HepG2 (cell line): Measurements from ENCODE around the gene PTRHD1. TPM values are rescaled to one million over a fixed set of nuclear protein-coding genes. Genes with fewer than 3 reads are reported as not detected.

ENCODE experiments used
- CC2D1A ChIP-seq: sonication (generic); formaldehyde crosslinking; IDR thresholded peaks from 2 replicates; pipeline ENCODE4 v1.8.1; 2023; ENCODE audit warnings: mild to moderate bottlenecking, missing genetic modification reagents
- FOXK1 ChIP-seq: sonication (generic); formaldehyde crosslinking; IDR thresholded peaks from 2 replicates; pipeline ENCODE4 v1.4.0; 2020; ENCODE audit warnings: low read depth, missing genetic modification reagents, borderline replicate concordance
- MBNL3 ChIP-seq: fragments of 250-450 bp; sonication (Bioruptor Pico); conservative IDR thresholded peaks from 2 replicates; pipeline ENCODE4 v1.8.0; 2022; ENCODE audit warnings: mild to moderate bottlenecking, inconsistent platforms
- ONECUT2 ChIP-seq: sonication (generic); formaldehyde crosslinking; IDR thresholded peaks from 2 replicates; pipeline ENCODE4 v1.4.0; 2020; ENCODE audit warnings: missing genetic modification reagents
- RXRA ChIP-seq: sonication (generic); formaldehyde crosslinking; IDR thresholded peaks from 2 replicates; pipeline ENCODE4 v1.5.1; 2020; ENCODE audit warnings: missing genetic modification reagents
- TEAD3 ChIP-seq: optimal IDR thresholded peaks from 2 replicates; pipeline ENCODE3; 2016; ENCODE audit warnings: borderline replicate concordance
- TGIF2 ChIP-seq: IDR thresholded peaks from 2 replicates; pipeline ENCODE4 v1.6.1; 2016; ENCODE audit warnings: control low read depth, missing compliant biosample characterization
- XRCC5 ChIP-seq: fragments of 200-400 bp; formaldehyde crosslinking; optimal IDR thresholded peaks from 2 replicates; pipeline ENCODE3; 2017; ENCODE audit warnings: mild to moderate bottlenecking, low read length
- ZNF124 ChIP-seq: sonication (generic); formaldehyde crosslinking; IDR thresholded peaks from 2 replicates; pipeline ENCODE4 v1.4.0; 2020; ENCODE audit warnings: missing genetic modification reagents
- ZNF780A ChIP-seq: sonication (generic); formaldehyde crosslinking; IDR thresholded peaks from 2 replicates; pipeline ENCODE4 v1.8.0; 2022; ENCODE audit warnings: mild to moderate bottlenecking, missing genetic modification reagents, moderate library complexity
- ZSCAN12 ChIP-seq: sonication (generic); formaldehyde crosslinking; IDR thresholded peaks from 2 replicates; pipeline ENCODE4 v1.9.0; 2021; ENCODE audit warnings: mild to moderate bottlenecking, missing genetic modification reagents
- polyA plus RNA-seq, 8 experiments: library from polyadenylated mRNA; depleted of rRNA in 3 of 8; stranded (reverse) in 7 of 8; unstranded in 1 of 8; fragments of >200 nt; fragmentation: Illumina TruSeq in 4 of 8; extraction: Trizol in 4 of 8; gene quantifications; 2 replicates each; pipeline versions ENCODE4 v1.2.1 to v1.2.3, GENCODE V29; 2011 to 2016; ENCODE audit warnings: low read depth in 4 of 8, missing spikeins in 1 of 8, mixed read lengths in 1 of 8; ENCODE audit not compliant: insufficient read depth in 1 of 8
- total RNA-seq, 5 experiments: library from RNA; depleted of rRNA; stranded (reverse); fragments of >200 nt; fragmentation: Illumina TruSeq; extraction: Trizol; gene quantifications; 2 replicates each; pipeline ENCODE4 v1.2.3, GENCODE V29; 2016; ENCODE audit warnings: low read depth in 1 of 5
- TF ChIP-seq, protein P1 (sequence below): sonication (generic); formaldehyde crosslinking; IDR thresholded peaks from 2 replicates; pipeline ENCODE4 v1.8.0; 2022; ENCODE audit warnings: mild to moderate bottlenecking, missing genetic modification reagents; ENCODE audit not compliant: insufficient replicate concordance
- TF ChIP-seq, protein P2 (sequence below): sonication (generic); formaldehyde crosslinking; IDR thresholded peaks from 2 replicates; pipeline ENCODE4 v1.4.0; 2020; ENCODE audit warnings: missing genetic modification reagents
- TF ChIP-seq, protein P3 (sequence below): sonication (generic); formaldehyde crosslinking; IDR thresholded peaks from 2 replicates; pipeline ENCODE4 v1.9.0; 2021; ENCODE audit warnings: mild to moderate bottlenecking, missing genetic modification reagents
- TF ChIP-seq, protein P4 (sequence below): sonication (generic); formaldehyde crosslinking; IDR thresholded peaks from 2 replicates; pipeline ENCODE4 v1.5.1; 2020; ENCODE audit warnings: mild to moderate bottlenecking, missing genetic modification reagents, borderline replicate concordance

PTRHD1 gene
- total and polyA plus RNA-seq, 2 of the 13 experiments (the other 11 are each of a cell fraction or from before 2014, with no cell fraction given) = 72.6 to 90.8 TPM

DNA sequence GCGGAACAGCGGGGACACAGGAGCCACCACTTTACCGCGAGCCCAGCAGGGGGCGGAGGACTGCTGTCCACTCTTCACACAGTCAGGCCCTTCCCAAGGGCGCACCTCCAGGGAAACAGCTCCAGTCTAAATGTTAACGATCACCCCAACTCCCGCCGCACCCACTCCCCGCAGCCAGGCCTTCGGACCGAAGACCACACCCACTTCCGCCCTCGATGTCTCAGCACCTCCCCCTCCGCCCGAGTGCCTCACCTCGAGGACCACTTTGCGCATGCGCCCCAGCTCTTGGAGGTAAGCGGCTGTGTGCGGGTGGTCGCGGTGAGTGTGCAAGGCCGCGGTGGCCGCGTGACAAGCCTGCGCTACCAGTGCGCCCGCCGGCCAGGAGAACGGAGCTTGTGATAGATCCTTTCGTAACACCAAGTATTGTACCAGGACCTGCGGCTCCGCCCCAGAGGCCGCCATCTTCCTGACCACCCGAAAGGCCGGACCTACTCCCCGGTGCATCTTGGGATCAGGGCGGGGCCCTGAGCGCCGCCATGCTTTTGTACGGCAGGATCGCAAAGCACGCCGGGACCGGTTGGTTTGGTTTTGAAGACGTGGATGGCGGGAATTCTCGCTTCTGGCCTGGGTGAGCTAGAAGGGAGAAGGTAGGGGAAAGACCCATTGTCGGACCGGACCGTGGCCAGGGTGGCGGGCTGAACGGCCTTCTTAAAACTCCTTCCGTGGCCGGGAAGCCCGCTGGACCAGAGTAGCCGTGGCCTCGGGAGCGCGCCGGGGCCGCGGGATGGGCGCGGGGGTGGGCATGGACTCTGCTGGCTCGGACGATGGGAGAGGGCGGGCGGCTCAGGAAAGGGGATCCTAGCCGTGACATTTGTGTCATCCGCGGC lies at the start of gene PTRHD1, which contains the start of gene CENPO (continued):
- TF ChIP-seq ZNF780A (peak; percentile 73), XRCC5 (peak; percentile 95), TGIF2 (CRISPR knock-in tag) (peak; percentile 93), ZSCAN12 (no peak), ZNF124 (peak; percentile 57), TEAD3 (CRISPR knock-in tag) (peak; percentile 74), CC2D1A (no peak), FOXK1 (CRISPR knock-in tag) (peak; percentile 68), MBNL3 (CRISPR knock-in tag) (no peak), RXRA (CRISPR knock-in tag) (peak; percentile 84), ONECUT2 (CRISPR knock-in tag) (no peak; the same call in 1 of the 2 replicates)
- TF ChIP-seq, protein P1, sequence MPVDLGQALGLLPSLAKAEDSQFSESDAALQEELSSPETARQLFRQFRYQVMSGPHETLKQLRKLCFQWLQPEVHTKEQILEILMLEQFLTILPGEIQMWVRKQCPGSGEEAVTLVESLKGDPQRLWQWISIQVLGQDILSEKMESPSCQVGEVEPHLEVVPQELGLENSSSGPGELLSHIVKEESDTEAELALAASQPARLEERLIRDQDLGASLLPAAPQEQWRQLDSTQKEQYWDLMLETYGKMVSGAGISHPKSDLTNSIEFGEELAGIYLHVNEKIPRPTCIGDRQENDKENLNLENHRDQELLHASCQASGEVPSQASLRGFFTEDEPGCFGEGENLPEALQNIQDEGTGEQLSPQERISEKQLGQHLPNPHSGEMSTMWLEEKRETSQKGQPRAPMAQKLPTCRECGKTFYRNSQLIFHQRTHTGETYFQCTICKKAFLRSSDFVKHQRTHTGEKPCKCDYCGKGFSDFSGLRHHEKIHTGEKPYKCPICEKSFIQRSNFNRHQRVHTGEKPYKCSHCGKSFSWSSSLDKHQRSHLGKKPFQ = peak; percentile 80
- TF ChIP-seq, protein P2, sequence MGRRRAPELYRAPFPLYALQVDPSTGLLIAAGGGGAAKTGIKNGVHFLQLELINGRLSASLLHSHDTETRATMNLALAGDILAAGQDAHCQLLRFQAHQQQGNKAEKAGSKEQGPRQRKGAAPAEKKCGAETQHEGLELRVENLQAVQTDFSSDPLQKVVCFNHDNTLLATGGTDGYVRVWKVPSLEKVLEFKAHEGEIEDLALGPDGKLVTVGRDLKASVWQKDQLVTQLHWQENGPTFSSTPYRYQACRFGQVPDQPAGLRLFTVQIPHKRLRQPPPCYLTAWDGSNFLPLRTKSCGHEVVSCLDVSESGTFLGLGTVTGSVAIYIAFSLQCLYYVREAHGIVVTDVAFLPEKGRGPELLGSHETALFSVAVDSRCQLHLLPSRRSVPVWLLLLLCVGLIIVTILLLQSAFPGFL (CRISPR knock-in tag) = no peak
- TF ChIP-seq, protein P3, sequence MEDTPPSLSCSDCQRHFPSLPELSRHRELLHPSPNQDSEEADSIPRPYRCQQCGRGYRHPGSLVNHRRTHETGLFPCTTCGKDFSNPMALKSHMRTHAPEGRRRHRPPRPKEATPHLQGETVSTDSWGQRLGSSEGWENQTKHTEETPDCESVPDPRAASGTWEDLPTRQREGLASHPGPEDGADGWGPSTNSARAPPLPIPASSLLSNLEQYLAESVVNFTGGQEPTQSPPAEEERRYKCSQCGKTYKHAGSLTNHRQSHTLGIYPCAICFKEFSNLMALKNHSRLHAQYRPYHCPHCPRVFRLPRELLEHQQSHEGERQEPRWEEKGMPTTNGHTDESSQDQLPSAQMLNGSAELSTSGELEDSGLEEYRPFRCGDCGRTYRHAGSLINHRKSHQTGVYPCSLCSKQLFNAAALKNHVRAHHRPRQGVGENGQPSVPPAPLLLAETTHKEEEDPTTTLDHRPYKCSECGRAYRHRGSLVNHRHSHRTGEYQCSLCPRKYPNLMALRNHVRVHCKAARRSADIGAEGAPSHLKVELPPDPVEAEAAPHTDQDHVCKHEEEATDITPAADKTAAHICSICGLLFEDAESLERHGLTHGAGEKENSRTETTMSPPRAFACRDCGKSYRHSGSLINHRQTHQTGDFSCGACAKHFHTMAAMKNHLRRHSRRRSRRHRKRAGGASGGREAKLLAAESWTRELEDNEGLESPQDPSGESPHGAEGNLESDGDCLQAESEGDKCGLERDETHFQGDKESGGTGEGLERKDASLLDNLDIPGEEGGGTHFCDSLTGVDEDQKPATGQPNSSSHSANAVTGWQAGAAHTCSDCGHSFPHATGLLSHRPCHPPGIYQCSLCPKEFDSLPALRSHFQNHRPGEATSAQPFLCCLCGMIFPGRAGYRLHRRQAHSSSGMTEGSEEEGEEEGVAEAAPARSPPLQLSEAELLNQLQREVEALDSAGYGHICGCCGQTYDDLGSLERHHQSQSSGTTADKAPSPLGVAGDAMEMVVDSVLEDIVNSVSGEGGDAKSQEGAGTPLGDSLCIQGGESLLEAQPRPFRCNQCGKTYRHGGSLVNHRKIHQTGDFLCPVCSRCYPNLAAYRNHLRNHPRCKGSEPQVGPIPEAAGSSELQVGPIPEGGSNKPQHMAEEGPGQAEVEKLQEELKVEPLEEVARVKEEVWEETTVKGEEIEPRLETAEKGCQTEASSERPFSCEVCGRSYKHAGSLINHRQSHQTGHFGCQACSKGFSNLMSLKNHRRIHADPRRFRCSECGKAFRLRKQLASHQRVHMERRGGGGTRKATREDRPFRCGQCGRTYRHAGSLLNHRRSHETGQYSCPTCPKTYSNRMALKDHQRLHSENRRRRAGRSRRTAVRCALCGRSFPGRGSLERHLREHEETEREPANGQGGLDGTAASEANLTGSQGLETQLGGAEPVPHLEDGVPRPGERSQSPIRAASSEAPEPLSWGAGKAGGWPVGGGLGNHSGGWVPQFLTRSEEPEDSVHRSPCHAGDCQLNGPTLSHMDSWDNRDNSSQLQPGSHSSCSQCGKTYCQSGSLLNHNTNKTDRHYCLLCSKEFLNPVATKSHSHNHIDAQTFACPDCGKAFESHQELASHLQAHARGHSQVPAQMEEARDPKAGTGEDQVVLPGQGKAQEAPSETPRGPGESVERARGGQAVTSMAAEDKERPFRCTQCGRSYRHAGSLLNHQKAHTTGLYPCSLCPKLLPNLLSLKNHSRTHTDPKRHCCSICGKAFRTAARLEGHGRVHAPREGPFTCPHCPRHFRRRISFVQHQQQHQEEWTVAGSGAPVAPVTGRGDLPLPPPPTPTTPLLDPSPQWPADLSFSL = 0 out of 2 replicates have a peak, but pooled peaks have one; percentile 40
- TF ChIP-seq, protein P4, sequence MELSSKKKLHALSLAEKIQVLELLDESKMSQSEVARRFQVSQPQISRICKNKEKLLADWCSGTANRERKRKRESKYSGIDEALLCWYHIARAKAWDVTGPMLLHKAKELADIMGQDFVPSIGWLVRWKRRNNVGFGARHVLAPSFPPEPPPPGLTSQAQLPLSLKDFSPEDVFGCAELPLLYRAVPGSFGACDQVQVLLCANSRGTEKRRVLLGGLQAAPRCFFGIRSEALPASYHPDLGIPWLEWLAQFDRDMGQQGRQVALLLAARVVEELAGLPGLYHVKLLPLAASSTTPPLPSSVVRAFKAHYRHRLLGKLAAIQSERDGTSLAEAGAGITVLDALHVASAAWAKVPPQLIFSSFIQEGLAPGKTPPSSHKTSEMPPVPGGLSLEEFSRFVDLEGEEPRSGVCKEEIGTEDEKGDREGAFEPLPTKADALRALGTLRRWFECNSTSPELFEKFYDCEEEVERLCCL (CRISPR knock-in tag) = no peak
